ENCODE data around the gene FAM90A1. TPM values are rescaled to one million over a fixed set of nuclear protein-coding genes. Genes with fewer than 3 reads are reported as not detected.
"Not testable (repeated sequence)": the region's sequence is repeated elsewhere in the genome, so short reads cannot be mapped to it uniquely, and the experiment has no call there.

Gene FAM90A1
- total RNA-seq, 1 donor from 2014 or later = 0.30 TPM

GRCh38 chr12:8181271-8181670, 46.1 kb downstream of the FAM90A1 start:
- H3K27me3 ChIP-seq (ENCODE audit: low read depth); H3K9me3 ChIP-seq (replicated peaks); H3K27ac ChIP-seq (replicated peaks); H3K36me3 ChIP-seq; DNase-seq; intact Hi-C loops (cut with micrococcal nuclease): not testable (repeated sequence)
- H3K4me1 ChIP-seq = peaks cover 15% of the 10 kb centered on the region
- peak overlapping the region; percentile 94 for H3K4me3 ChIP-seq

GRCh38 chr12:8179989-8180585, 47.3 kb downstream of the FAM90A1 start:
- H3K27me3 ChIP-seq (ENCODE audit: low read depth); H3K36me3 ChIP-seq; intact Hi-C loops (cut with micrococcal nuclease); H3K9me3 ChIP-seq (replicated peaks): not testable (repeated sequence)
- peaks cover 15% of the 10 kb centered on the region for H3K4me1 ChIP-seq
- DNase-seq = peak; percentile 50
- peak; percentile 74 for TF ChIP-seq CTCF (IDR thresholded peaks at IDR 0.05; ENCODE audit: borderline replicate concordance)
- peak overlapping the region; percentile 94 for H3K4me3 ChIP-seq
- H3K27ac ChIP-seq (replicated peaks) = peak overlapping the region; percentile 86

- H3K27ac ChIP-seq (replicated peaks); H3K4me3 ChIP-seq; H3K27me3 ChIP-seq (ENCODE audit: low read depth); H3K9me3 ChIP-seq (replicated peaks); H3K4me1 ChIP-seq; DNase-seq; H3K36me3 ChIP-seq; intact Hi-C loops (cut with micrococcal nuclease): not testable (repeated sequence)
Observed at GRCh38 chr12:8172911-8173310, 54.5 kb downstream of the FAM90A1 start.

Other genes starting within 250 kb of the FAM90A1 start
- 22.1 TPM for gene FOXJ2, start 194.9 kb downstream of the FAM90A1 start, total RNA-seq
- gene C3AR1, start 161.3 kb downstream of the FAM90A1 start, total RNA-seq = 5.5 TPM
- gene NECAP1, start 145.3 kb downstream of the FAM90A1 start, total RNA-seq = 15.4 TPM
- 1.5 TPM for gene CLEC4A, start 104.0 kb downstream of the FAM90A1 start, total RNA-seq
- not detected for gene ZNF705A, start 70.6 kb downstream of the FAM90A1 start, total RNA-seq
- not detected for gene CLEC6A, start 228.3 kb upstream of the FAM90A1 start, total RNA-seq